ENCODE results near the gene ZBTB20.

ZBTB20 gene

GRCh38 chr3:114863848-114864247 lies 283.2 kb downstream of the ZBTB20 start:
- no peak for DNase-seq

GRCh38 chr3:114861666-114862065 lies 285.4 kb downstream of the ZBTB20 start:
- no peak for DNase-seq

- no peak for DNase-seq
Observed at GRCh38 chr3:114860531-114860930, 286.6 kb downstream of the ZBTB20 start.

GRCh38 chr3:114858329-114858728 lies 288.8 kb downstream of the ZBTB20 start:
- no peak for DNase-seq

- DNase-seq: no peak
Observed at GRCh38 chr3:114857299-114857701, 289.8 kb downstream of the ZBTB20 start.

- DNase-seq: no peak
Observed at GRCh38 chr3:114856835-114857234, 290.3 kb downstream of the ZBTB20 start.

- no peak for DNase-seq
Observed at GRCh38 chr3:114855839-114856238, 291.2 kb downstream of the ZBTB20 start.

GRCh38 chr3:114852966-114853365 lies 294.1 kb downstream of the ZBTB20 start:
- no peak for DNase-seq

GRCh38 chr3:114850898-114851297 lies 296.2 kb downstream of the ZBTB20 start:
- DNase-seq: no peak

GRCh38 chr3:114848643-114849350 lies 298.3 kb downstream of the ZBTB20 start:
- DNase-seq: no peak

GRCh38 chr3:114848082-114848481 lies 299.0 kb downstream of the ZBTB20 start:
- no peak for DNase-seq

- DNase-seq: no peak
Observed at GRCh38 chr3:114847564-114847963, 299.5 kb downstream of the ZBTB20 start.

GRCh38 chr3:114846779-114847178 lies 300.3 kb downstream of the ZBTB20 start:
- no peak for DNase-seq

GRCh38 chr3:114846252-114846651 lies 300.8 kb downstream of the ZBTB20 start:
- DNase-seq: no peak

- DNase-seq: no peak
Observed at GRCh38 chr3:114841515-114841914, 305.6 kb downstream of the ZBTB20 start.

- DNase-seq: no peak
Observed at GRCh38 chr3:114839476-114839875, 307.6 kb downstream of the ZBTB20 start.

GRCh38 chr3:114838025-114838424 lies 309.1 kb downstream of the ZBTB20 start:
- DNase-seq: no peak

GRCh38 chr3:114834175-114834940 lies 312.7 kb downstream of the ZBTB20 start:
- no peak for DNase-seq

- no peak for DNase-seq
Observed at GRCh38 chr3:114831861-114832260, 315.2 kb downstream of the ZBTB20 start.

GRCh38 chr3:114830652-114831051 lies 316.4 kb downstream of the ZBTB20 start:
- DNase-seq: no peak

- DNase-seq: no peak
Observed at GRCh38 chr3:114829783-114830182, 317.3 kb downstream of the ZBTB20 start.

- no peak for DNase-seq
Observed at GRCh38 chr3:114827495-114827894, 319.6 kb downstream of the ZBTB20 start.

GRCh38 chr3:114824014-114824413 lies 323.1 kb downstream of the ZBTB20 start:
- DNase-seq: no peak

- no peak for DNase-seq
Observed at GRCh38 chr3:114823061-114823460, 324.0 kb downstream of the ZBTB20 start.
